ENCODE data around the gene GPR161.
A peak's percentile ranks its signal among the peaks of the same experiment; 100 is the strongest.
"Not testable (repeated sequence)": the region's sequence is repeated elsewhere in the genome, so short reads cannot be mapped to it uniquely, and the experiment has no call there.

The GPR161 gene

DNA sequence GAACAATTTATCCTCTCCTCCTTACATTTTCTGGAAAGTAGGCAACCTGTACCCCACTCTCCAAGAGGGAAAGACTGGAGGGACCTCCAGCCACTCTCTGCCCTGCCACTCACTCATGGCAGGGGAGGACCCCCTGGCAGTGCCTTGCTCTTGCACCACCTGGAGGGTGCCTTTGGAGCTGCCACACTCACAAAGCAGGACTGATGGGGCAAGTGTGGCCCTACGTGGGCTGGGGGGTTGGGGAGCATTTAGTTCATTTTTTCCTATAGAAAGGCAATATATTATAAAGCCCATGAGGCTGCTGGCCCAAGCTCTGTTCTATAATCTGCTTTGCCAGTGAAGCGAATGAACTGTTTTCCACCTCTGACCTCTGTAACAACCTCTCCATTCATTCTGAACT, 50.3 kb downstream of the GPR161 start:
- DNase-seq (ENCODE audit: low read depth), result no peak

DNA sequence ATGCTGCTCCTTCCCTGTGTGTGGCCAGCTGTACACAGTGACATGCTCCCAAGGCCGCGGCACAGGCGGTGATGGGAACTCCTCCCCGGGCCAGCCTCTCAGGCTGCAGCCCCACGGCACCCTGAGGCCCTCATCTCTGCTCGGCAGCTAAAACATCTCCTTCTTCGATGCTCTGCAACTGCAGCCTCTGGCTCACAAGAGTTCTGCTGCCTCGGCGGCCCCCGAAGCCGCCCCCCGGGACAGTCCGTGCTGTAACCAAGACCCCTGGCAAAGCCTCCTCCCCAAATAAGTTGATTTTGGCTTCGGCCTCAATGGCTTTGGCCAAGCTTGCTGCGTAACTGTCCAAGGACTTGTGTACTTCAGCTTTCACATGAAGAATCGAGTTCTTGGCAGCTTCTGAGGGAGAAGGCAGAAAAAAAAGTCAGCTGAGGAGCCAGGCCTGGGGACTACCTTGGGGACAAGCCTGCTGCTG, 51.3 kb downstream of the GPR161 start:
- no peak for DNase-seq (ENCODE audit: low read depth)

DNA sequence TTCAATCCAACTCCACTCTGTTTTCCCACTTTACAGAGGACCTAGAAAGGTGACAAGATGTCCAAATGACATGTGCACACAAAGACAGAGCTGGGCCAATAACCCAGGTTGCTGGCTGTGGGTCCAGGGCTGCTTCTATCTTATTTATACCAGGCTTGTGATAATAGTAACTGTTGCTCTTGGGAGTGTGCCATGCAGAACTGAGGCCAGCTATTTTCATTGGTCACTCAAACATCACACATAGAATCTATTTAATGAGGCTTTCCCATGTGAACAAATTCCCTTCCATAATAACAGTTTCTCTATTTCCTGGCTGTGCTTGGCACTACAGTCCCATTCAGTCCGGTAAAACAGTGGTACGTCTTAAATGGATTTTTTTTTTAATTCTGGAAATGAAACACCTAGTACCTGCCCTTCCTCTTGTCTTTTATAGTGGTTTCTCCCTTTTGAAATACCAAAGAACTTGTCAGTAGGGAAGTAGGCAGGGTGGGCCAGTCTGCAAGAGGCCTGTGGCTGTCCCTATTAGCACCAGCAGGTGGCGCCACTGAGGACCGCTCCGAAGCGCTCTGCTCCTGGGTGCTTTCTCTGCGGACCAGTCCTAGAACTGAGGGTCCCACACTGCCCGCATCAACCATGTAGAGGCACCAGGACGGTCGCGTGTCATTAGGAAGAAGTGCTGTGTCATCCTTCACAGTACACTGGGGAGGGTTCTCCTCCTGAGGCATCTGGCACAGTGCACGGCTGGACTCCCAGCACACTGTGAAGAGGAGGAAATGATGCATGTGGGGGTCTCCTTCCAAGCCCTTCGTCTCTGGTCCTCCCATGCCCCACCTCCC, 52.1 kb downstream of the GPR161 start:
- peak; percentile 55 for DNase-seq (ENCODE audit: low read depth)

DNA sequence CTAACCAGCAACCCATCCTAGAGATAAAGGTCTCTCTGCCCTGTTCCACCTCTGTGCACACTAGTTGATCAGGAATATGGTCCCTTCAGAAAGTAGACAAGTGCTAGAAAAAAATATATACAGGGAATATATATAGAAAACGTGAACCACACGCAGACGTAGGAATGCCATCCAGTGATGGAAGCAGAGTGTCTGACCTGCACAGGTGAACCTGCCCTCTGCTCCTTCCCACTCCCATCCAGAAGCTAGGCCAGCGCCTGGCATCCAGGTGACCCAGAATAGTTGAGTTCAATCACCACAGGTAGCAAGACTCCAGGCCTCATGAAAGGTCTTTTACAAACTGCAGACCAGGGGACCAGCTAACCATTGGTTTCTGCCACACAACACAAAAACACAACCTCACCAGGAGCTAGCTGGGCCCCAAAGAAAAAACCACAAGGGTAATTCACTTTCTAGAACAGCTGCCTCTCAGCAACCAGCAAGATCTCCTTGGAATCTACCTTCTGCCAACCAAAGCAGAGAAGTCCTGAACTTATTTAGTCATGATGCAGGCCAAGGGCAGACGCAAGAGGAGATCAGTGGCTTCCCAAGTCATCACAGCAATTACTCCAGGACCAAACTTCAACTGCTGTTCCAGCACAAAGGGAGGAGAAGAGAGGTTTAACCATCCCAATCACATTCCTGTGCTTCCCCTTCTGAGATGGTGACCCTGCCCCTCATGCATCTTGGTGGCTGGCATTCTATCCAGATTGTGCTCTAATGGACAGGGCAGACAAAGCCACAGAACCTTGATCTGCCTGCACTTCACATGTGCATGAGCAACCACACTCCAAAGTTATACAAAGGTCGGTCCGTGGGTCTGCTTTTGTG, 53.0 kb downstream of the GPR161 start:
- no peak for DNase-seq (ENCODE audit: low read depth)

DNA sequence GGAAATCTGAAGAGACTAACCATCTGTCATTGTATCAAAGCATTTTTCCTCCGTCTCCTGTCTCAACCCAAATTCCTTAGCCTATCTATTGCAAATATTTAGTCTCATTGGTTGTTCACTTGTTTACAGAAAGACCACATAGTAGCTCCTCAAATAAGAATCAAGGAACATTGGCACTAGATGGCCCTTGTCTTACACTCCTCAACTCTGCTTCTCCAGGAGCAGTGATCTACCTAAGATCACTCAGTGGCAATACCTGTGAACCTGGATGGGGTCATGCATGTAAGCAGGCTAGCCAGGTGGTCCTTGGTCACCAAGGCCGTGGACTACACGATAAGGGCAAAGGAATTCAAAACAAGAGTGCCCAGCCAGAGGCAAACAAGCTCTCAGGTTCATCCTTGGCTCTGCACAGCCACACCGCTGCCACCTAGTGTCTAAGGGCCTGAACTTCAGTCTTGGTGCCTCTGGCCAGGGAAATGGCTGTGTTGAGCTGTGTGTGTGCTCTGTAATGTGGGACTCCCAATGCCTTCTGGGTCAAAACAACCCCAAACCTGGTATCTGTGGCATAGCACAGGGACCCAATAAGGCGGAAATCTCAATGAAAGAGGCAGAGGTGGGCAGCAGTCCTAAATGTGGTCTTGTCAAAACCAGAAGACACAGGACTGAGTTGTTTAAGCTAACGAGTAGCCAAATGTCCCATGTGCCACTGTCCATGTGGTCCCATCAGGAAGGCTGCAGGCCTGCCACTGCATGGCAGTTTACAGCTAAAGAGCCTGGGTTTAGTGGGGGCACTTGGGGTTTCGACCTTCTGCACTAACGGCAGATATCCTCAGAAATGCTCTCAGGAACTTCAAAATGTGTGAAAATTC, 54.5 kb downstream of the GPR161 start:
- peak; percentile 21 for DNase-seq (ENCODE audit: low read depth)

DNA sequence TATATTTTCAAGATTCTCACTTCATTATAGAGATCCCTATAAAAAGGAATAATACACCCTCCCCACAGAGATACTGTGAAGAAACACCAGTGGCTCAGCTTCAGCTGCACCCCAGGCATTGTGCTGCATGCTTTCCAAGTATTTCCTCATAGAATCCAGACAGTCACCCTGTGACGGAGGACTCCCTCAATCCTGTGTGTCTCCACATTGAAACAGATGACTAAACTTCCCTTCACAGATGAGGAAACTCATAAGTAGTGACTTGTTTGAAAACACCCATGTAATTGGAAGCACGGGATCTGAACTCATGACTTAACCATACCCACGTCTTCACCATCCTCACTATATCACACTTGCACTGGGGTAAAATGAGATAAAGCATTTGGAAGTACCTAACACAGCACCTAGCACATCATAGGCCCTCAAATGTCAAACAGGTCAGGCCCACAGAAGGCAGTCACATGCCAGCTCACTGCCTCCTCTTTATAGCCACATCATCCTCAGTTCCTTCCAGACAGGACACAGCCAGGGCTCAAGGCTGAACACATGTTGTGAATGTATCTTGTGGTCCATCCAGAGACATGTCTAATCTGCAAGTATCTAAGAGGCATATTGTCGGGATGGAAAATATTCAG, 55.2 kb downstream of the GPR161 start:
- no peak for DNase-seq (ENCODE audit: low read depth)

DNA sequence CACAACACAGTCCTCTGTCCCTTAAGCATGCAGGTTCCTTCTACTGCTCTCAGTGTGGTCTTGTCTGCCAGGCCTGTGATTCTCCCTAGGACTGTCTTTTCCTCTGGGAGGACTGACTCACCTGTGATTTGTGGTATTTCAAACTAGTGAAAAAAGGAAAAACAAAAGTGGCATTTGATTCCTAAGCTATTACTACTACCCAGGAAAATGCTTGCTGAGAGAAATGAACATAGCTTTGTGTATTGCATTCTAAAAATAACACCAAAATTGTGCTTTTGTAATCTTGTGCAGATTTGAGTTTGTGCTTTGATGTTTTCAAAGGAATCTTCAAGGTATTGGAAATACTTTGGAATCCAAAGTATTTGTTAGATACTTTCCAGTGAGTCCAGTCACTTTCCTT, 57.0 kb downstream of the GPR161 start:
- no peak for DNase-seq (ENCODE audit: low read depth)

DNA sequence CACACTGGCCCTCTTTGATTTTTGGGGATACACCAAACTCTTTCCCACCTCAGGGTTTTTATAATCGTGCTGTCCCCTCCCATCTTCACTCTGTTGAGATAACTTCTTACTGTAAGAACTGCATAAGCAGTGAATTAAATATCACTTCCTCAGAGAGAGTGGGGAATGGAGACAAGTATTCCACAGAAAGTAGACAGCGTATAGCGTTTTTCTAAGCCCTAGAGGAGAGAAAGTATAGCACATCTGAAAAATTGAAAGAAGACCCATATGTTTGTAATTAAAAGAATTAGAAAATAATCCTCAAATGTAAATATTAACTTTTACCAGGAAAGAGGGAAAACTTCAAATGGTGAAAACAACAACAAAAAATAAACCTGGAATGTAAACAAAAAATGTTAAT, 67.3 kb downstream of the GPR161 start:
- no peak for DNase-seq (ENCODE audit: low read depth)

DNA sequence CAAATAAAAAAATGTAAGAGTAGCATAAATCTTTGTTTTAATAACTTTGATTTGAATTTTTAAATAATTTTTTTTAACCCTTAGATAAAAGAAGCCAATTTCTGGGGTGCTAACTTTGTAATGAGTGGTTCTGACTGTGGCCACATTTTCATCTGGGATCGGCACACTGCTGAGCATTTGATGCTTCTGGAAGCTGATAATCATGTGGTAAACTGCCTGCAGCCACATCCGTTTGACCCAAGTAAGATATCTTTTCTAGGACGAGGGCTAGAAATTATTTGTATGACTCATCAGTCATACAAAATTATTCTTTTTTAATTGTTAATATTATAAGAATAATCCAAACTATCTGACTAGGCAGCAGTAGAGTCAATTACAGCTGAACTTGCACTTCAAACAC, 71.2 kb downstream of the GPR161 start:
- no peak for DNase-seq (ENCODE audit: low read depth)

DNA sequence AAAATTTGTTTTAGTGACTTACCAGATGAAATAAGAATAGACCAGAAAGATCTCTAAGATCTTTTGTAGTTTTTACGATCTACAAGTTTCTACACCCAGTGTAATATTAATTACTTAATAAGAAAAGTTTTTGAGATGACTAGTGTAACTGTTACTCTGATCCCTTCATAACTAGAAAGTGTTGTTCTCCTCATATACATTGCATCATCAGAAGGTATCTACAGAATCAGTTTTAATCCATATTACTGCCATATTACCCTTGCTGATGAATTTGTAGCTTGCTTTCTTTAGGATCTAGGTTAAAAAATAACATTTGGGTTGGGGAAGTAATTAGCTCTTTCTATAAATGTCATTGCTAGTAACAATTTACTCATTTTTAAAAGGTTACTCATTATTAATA, 72.5 kb downstream of the GPR161 start:
- no peak for DNase-seq (ENCODE audit: low read depth)

DNA sequence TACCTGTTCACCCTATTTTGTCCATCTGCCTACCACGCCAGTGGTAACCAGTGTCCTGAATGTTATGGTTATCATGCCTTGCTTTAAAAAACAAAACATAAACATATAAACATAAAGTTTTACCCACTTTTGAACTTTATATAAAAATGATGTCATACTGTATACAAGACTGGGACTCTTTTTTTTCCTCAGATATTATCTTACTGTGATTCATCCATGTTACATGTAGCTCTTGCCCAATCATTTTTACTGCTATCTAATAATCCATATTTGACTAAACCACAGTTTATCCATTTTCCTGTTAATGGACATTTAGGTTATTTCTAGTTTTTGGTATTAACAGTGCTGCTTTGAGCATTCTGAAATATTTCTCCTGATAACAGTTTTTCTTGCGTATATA, 78.8 kb downstream of the GPR161 start:
- no peak for DNase-seq (ENCODE audit: low read depth)

DNA sequence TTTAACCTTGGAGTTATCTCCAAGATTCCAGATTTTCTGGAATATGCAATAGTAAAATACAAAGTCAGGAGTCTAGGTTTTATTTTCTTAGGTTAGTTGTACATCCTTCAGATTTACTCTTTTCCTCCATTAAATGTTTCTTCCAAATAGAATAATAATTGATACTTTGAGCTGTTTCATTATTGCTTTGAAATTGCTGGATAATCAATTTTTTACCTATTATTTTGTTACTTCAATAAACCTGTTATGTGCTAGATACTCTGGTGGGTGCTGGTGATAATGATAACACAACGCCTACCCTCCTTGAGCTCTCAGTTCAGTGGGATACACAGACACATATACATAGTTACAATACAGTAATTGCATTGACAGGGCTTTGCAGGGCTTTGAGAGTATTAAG, 79.4 kb downstream of the GPR161 start:
- DNase-seq (ENCODE audit: low read depth), result no peak

DNA sequence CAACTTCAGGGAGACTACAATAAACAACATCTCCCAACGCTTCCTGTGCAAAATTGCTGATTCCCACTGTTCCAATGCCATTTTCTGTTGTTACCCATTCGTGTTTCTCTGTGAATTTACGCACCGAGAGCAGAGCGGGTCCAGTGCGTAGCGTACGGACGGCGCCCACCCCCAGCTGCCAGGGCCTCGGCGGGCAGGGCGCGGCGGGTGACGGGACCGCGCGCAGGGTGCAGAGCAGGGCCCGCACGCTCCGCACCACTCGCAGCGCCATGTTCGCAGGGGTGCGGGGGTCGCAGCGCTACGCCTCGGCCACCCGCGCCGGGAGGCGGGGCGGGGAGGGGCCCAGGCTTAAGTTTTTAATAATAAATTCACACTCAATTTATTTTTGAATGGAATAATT, 80.6 kb downstream of the GPR161 start:
- DNase-seq (ENCODE audit: low read depth), result not testable (repeated sequence)

DNA sequence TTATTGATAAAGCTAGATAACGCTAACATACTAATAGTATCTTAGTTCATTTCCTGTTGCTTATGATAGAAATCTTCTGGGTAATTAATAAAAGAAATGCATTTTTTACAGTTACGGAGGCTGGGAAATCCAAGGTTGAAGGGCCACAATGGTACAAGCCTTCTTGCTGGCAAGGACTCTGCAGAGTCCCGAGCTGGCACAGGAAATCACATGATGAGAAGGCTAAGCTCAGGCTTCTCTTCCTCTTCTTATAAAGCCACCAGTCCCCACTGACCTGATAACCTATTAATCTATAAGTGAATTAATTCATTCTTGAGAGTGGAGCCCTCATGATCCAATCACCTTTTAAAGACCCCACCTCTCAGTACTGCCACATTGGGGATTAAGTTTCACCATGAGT, 82.6 kb downstream of the GPR161 start:
- DNase-seq (ENCODE audit: low read depth), result no peak

DNA sequence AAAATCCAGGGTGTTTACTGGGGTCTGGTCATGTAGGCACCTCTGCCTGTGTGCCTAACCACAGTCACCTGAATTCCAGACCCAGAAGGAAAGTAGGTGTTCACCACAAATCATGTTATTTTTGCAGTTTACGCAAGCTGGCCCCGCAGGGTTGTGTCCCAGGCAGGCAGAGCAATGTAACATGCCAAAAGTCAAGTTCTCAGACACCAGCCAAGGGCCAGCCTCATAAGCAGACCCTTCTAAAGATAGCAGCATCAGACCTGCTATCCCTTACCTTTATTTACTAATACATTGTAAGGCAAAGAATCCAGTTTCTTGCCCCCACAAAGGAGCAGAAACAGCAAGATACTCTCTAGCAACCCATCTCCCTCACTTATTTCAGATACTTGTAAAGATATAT, 83.0 kb downstream of the GPR161 start:
- DNase-seq (ENCODE audit: low read depth), result no peak

DNA sequence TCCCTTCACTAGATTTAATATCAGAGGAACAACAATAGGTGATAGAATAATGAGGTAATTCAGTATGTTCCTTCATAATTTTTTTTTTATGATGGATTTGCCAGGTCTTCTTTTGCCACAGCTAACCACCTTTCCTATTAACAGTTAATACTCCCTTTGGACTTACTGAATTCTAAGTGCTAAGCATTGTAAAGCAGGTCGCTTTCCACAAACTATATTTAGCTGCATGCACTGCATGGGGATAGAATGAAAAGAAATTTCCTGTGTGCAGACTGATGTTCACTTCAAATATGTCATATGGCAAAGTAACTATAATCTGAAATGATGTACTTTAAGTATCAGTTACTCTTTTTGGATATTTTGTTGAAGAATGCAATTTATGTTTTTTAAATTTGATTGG, 85.8 kb downstream of the GPR161 start:
- DNase-seq (ENCODE audit: low read depth), result no peak

DNA sequence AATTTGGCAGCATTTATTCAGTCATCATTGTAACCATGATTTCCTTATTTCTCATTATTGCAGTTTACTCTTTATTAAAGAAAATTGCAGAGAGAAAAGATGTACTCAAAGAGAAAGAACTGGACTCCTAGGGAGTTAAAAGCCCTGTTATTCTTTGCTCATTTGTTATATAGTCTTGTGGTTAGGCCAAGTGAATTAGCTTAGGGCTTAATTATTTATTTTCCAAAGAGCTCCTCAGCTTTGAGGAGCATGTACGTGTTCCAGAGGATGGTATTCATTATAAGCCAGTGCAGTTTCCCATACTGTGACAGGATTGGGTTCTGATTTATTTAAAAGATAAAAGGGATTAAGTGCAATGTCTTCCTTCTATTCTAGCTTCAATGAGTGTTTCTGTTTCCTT, 86.4 kb downstream of the GPR161 start:
- DNase-seq (ENCODE audit: low read depth), result no peak

DNA sequence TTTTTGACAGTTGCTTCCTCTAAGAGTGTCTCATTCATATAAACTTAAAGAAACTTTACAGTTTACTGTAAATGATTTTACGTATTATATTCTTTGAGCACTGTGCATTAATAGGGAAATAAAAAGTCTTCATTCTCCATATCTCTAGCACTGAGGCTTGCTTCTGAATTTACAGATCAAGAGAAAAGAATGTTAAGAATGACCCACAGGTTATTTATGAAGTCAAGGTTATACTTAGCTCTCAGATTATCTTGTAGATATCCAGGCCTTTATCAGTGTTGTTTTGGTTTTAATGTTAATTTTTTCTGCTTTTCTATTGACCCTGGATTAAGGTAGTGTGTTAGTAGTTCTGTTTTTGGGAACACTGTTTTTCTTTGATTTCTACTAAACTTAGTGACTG, 91.4 kb downstream of the GPR161 start:
- DNase-seq (ENCODE audit: low read depth), result no peak

DNA sequence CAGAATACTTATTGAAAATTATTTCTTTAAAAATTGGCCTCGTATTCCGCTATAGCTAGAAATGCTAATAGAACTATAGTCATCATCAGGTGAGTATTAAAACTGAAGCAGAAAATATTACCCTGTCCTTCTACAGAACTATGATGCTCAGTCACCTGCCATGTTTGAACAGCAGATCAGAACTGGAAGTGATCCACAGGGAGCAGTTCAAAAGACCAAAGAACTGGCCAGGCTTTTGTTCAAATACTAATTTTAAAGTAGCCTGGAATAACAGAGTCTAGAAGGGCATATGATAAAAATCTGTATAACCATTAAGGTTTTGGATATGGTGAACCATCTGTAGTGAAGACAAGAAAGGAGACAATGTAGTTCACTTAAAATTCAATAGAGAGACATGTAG, 94.4 kb downstream of the GPR161 start:
- no peak for DNase-seq (ENCODE audit: low read depth)

DNA sequence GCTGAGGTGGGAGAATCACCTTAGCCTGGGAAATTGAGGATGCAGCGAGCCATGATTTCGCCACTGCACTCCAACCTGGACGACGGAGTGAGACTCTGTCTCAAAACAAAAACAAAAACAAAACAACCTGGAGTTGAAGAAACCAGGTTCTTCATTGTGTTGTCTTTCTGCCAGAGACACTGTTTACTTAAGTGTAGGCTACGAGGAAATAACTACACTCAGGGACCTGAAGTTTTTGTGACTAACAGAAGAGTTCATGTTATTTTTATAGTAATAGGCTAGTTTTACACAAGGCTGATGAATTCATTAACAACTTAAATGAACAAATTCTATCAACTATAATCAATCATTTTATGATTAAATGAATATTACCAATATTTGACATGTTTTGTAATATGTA, 101.4 kb downstream of the GPR161 start:
- no peak for DNase-seq (ENCODE audit: low read depth)

DNA sequence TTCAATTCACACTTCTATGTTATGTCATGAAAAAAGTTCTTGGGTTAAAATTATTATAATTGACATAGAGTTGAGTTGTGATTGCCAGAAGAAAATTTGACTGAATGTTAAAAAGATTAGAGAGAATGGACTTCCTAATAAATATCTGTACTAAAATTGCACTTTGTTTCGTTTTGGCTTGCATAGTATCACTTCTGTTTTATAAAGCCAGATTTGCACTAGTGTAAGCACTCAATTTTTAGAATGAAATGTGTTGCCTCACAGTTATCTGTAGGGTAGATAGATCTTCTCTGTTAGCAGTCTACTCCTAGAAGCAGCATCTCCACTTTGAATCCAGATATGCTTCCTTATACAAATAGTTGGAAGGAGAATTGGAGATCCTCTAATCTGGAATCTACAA, 104.7 kb downstream of the GPR161 start:
- DNase-seq (ENCODE audit: low read depth), result no peak

DNA sequence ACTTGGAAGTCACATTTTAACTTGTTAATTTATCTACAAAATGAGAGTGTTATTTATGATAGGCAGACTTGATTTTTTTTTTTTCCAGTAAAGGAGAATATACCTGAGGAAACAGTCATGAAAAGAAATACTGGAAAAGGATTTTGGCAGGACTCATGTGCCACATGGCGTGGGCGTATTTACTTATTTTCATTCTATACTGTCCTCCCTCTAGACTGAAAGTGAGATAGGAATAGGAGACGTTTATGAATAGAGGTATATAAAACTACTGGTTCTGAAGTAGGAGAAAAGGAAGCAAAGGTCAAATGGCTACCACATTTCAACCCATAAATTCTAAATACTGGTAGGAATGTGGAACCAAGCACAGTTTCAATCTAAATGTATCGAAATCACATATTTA, 105.1 kb downstream of the GPR161 start:
- no peak for DNase-seq (ENCODE audit: low read depth)
